GM12872 (cell line): ENCODE measurements around the gene MAP3K13.

Experiments
- CTCF ChIP-seq: IDR thresholded peaks from 3 replicates; pipeline ENCODE4 v1.5.1; 2011; ENCODE audit warnings: low read depth, mild to moderate bottlenecking, low read length, moderate library complexity; ENCODE audit not compliant: insufficient read depth

The MAP3K13 gene

GRCh38 chr3:185405243-185405642 lies 42.3 kb downstream of the MAP3K13 start:
- TF ChIP-seq CTCF = no peak

GRCh38 chr3:185405664-185406063 lies 42.7 kb downstream of the MAP3K13 start:
- TF ChIP-seq CTCF = no peak

- no peak for TF ChIP-seq CTCF
These were observed 43.2 kb downstream of the MAP3K13 start for GRCh38 chr3:185406121-185406620.

GRCh38 chr3:185409957-185410356 lies 47.0 kb downstream of the MAP3K13 start:
- TF ChIP-seq CTCF = no peak

GRCh38 chr3:185411133-185411532 lies 48.2 kb downstream of the MAP3K13 start:
- no peak for TF ChIP-seq CTCF

GRCh38 chr3:185416513-185416912 lies 53.6 kb downstream of the MAP3K13 start:
- TF ChIP-seq CTCF = no peak

- no peak for TF ChIP-seq CTCF
These were observed 57.8 kb downstream of the MAP3K13 start for GRCh38 chr3:185420762-185421161.
